Head of caudate nucleus (tissue), 42 donors: Measurements from ENCODE around the gene SIM1.

Experiments used
- DNase-seq, 42 donors: peaks; one replicate each; pipeline versions ENCODE4 v3.0.0 to v3.0.0-alpha.2; 2020 to 2021; ENCODE audit warnings: mixed read lengths in 7 of 42
- intact Hi-C: fragments of 100-400 bp; cut with DNase I; formaldehyde crosslinking; loops from one replicate; pipeline ENCODE4 v1.15.0; 2022

Gene SIM1

DNA sequence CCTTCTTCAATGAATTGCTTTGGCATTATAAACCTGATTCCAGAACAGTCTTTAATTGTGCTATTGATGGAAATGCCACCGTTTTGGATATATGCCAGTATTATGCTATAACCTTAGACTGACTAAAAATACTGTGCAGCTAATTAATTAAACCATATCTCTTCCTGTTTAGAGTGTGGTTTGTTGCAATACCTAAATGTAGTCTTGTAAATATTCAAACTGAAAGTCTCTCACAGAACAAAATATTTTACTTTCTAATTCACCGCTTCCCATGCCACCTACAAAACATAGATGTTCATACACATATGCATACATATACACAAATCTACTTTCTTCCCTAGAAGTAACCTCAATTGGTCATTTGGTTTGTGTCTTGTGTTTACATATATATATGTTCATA is 126.6 kb downstream of the SIM1 start:
- no peak for DNase-seq
- intact Hi-C loops: no loop called here

DNA sequence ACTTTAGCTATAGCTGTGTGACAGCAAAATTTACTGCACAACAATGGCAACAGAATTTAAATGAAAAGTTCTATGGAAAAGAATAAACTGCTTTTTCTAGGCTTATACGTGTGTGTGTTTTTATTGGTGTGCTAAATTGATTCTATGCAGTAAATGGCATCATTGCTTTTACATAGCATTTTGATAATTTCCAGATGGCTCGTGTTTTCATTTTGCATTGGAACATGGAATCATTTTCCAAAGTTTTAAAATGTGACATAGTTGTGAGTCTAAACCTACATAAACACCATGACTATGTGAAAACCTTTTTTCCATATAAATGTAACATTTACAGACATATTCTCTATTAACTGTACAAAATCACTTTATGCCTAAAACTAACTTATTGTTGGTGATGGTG is 127.8 kb downstream of the SIM1 start:
- DNase-seq: no peak
- intact Hi-C loops: no loop called here

DNA sequence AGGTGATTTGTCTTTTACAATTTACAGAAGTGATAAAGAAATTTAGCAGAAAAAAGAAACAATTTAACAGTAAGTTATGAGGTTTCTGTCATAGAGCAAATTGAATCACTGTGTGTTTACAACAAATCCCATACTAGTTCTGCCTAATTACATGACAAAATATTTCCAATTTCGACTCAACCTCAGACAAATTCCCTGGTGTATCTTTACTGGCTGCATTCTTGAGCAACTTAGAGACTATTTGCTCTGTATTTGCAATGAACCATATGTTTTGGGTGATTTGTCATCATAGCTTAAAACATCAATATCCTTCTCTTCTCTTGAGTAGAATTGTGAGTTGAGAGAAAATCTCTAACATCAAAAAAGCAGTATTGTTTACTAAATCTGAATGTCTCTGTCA is 128.7 kb downstream of the SIM1 start:
- intact Hi-C loops: no loop called here
- DNase-seq: no peak
